ENCODE results near the gene DNAJC5G.

The DNAJC5G gene

DNA sequence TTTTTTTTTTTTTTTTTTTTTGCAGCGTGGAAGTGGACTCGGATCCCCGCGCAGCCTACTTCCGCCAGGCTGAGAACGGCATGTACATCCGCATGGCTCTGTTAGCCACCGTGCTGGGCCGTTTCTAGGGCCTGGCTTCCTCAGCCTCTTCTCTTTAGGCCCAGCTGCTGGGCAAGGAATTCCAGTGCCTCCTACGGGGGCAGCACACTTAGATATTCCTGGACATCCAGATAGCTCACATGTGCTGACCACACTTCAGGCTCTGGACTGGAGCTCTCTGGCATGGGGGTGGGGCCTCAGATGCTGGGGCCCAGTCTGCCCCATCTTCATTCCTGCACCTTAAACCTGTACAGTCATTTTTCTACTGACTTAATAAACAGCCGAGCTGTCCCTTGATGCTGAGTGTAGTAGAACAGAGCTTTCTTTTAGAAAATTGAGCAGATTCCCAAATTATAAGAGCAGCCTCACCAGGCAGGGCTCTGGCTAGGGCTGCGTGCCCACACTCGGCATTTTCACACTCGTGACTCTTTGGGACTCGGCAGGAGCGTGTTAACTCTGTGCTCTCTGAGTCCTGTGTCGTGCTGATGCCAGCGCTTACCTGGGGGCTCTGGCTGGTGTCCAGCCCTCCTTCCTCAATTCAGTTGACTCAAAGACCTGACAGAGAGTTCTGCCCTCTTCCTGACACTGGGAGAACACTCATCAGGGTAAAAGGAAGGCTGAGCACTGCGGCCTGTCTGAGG is 31.7 kb upstream of the DNAJC5G start:
- Histone ChIP-seq H3K4me3 (ENCODE audit: low read length in 2 of 2) (no peak overlapping the region), H2BK5ac (ENCODE audit: low read length) (no peak overlapping the region), H3K36me3 (replicated peaks in 1 of 2; ENCODE audit: control insufficient read depth in 2 of 2, insufficient read depth in 2 of 2, low read length in 2 of 2) (peaks cover 55 to 69% of the 10 kb centered on the region in 2 donors), H4K91ac (ENCODE audit: low read depth, low read length, poor library complexity) (no peak overlapping the region), H2AK5ac (ENCODE audit: low read depth, low read length) (no peak overlapping the region), H3K79me1 (ENCODE audit: low read depth, low read length) (no peaks in the 10 kb centered on the region), H2AFZ (ENCODE audit: low read length) (no peak overlapping the region), H2BK120ac (ENCODE audit: low read depth, low read length) (no peak overlapping the region), H3K9me3 (replicated peaks in 1 of 2; ENCODE audit: control insufficient read depth in 2 of 2, insufficient read depth in 1 of 2, low read depth in 1 of 2, low read length in 2 of 2) (peaks cover 0 to 2% of the 10 kb centered on the region in 2 donors), H4K8ac (ENCODE audit: low read depth, low read length) (no peak overlapping the region), H3K9ac (ENCODE audit: low read depth, low read length, poor library complexity) (no peak overlapping the region), H3K27ac (replicated peaks; ENCODE audit: low read length) (no peak overlapping the region), H3K18ac (ENCODE audit: low read length) (no peak overlapping the region), H3K4me2 (ENCODE audit: insufficient read depth, low read length, poor library complexity, severe bottlenecking) (no peak overlapping the region), H2BK15ac (ENCODE audit: low read length) (no peak overlapping the region), H3K4me1 (ENCODE audit: control insufficient read depth in 2 of 2, insufficient read depth in 1 of 2, low read depth in 1 of 2, low read length in 2 of 2) (no peaks in the 10 kb centered on the region), H3K14ac (ENCODE audit: low read length) (no peak overlapping the region), H3K4ac (ENCODE audit: low read length) (no peak overlapping the region), H3K23ac (ENCODE audit: low read depth, low read length, poor library complexity) (no peak overlapping the region), H2BK12ac (ENCODE audit: low read length) (no peak overlapping the region), H3K27me3 (ENCODE audit: control insufficient read depth in 3 of 3, insufficient read depth in 3 of 3, low read depth in 1 of 3, low read length in 3 of 3) (no peaks in the 10 kb centered on the region)
- WGBS, 2 donors (ENCODE audit: extremely low coverage in 2 of 2, insufficient read length in 2 of 2, insufficient replicate concordance in 1 of 2), result no CpG with 5 or more reads among the region's 19 CpGs
- no peak for DNase-seq (ENCODE audit: low spot score)

- Histone ChIP-seq H3K23ac (ENCODE audit: low read depth, low read length, poor library complexity) (no peak overlapping the region), H3K18ac (ENCODE audit: low read length) (no peak overlapping the region), H2BK15ac (ENCODE audit: low read length) (no peak overlapping the region), H2BK5ac (ENCODE audit: low read length) (no peak overlapping the region), H3K4me1 (ENCODE audit: control insufficient read depth in 2 of 2, insufficient read depth in 1 of 2, low read depth in 1 of 2, low read length in 2 of 2) (no peaks in the 10 kb centered on the region), H3K27me3 (ENCODE audit: control insufficient read depth in 3 of 3, insufficient read depth in 3 of 3, low read depth in 1 of 3, low read length in 3 of 3) (no peaks in the 10 kb centered on the region), H2BK120ac (ENCODE audit: low read depth, low read length) (no peak overlapping the region), H3K14ac (ENCODE audit: low read length) (no peak overlapping the region), H4K91ac (ENCODE audit: low read depth, low read length, poor library complexity) (no peak overlapping the region), H2BK12ac (ENCODE audit: low read length) (no peak overlapping the region), H3K9me3 (replicated peaks in 1 of 2; ENCODE audit: control insufficient read depth in 2 of 2, insufficient read depth in 1 of 2, low read depth in 1 of 2, low read length in 2 of 2) (no peaks in the 10 kb centered on the region), H3K27ac (replicated peaks; ENCODE audit: low read length) (no peak overlapping the region), H2AK5ac (ENCODE audit: low read depth, low read length) (no peak overlapping the region), H3K4ac (ENCODE audit: low read length) (no peak overlapping the region), H3K4me3 (ENCODE audit: low read length in 2 of 2) (no peak overlapping the region), H3K36me3 (replicated peaks in 1 of 2; ENCODE audit: control insufficient read depth in 2 of 2, insufficient read depth in 2 of 2, low read length in 2 of 2) (peaks cover 43 to 53% of the 10 kb centered on the region in 2 donors), H2AFZ (ENCODE audit: low read length) (no peak overlapping the region), H3K79me1 (ENCODE audit: low read depth, low read length) (no peaks in the 10 kb centered on the region), H3K4me2 (ENCODE audit: insufficient read depth, low read length, poor library complexity, severe bottlenecking) (no peak overlapping the region), H3K9ac (ENCODE audit: low read depth, low read length, poor library complexity) (no peak overlapping the region), H4K8ac (ENCODE audit: low read depth, low read length) (no peak overlapping the region)
- WGBS, 2 donors (ENCODE audit: extremely low coverage in 2 of 2, insufficient read length in 2 of 2, insufficient replicate concordance in 1 of 2), result no CpG with 5 or more reads among the region's 10 CpGs
- DNase-seq (ENCODE audit: low spot score), result no peak
These were observed 30.1 kb upstream of the DNAJC5G start for GRCh38 chr2:27245116-27245515.

GRCh38 chr2:27245626-27246025 is 29.6 kb upstream of the DNAJC5G start:
- Histone ChIP-seq H3K4me1 (ENCODE audit: control insufficient read depth in 2 of 2, insufficient read depth in 1 of 2, low read depth in 1 of 2, low read length in 2 of 2) (peaks cover 4% of the 10 kb centered on the region in 2 donors), H3K4me2 (ENCODE audit: insufficient read depth, low read length, poor library complexity, severe bottlenecking) (no peak overlapping the region), H3K9ac (ENCODE audit: low read depth, low read length, poor library complexity) (no peak overlapping the region), H3K9me3 (replicated peaks in 1 of 2; ENCODE audit: control insufficient read depth in 2 of 2, insufficient read depth in 1 of 2, low read depth in 1 of 2, low read length in 2 of 2) (no peaks in the 10 kb centered on the region), H3K36me3 (replicated peaks in 1 of 2; ENCODE audit: control insufficient read depth in 2 of 2, insufficient read depth in 2 of 2, low read length in 2 of 2) (peaks cover 38 to 48% of the 10 kb centered on the region in 2 donors), H3K14ac (ENCODE audit: low read length) (no peak overlapping the region), H3K27me3 (ENCODE audit: control insufficient read depth in 3 of 3, insufficient read depth in 3 of 3, low read depth in 1 of 3, low read length in 3 of 3) (peaks cover 0 to 4% (median 0%) of the 10 kb centered on the region in 3 experiments), H3K79me1 (ENCODE audit: low read depth, low read length) (no peaks in the 10 kb centered on the region), H2AK5ac (ENCODE audit: low read depth, low read length) (no peak overlapping the region), H2BK12ac (ENCODE audit: low read length) (no peak overlapping the region), H3K4ac (ENCODE audit: low read length) (no peak overlapping the region), H2BK15ac (ENCODE audit: low read length) (no peak overlapping the region), H2BK120ac (ENCODE audit: low read depth, low read length) (no peak overlapping the region), H4K8ac (ENCODE audit: low read depth, low read length) (no peak overlapping the region), H3K4me3 (ENCODE audit: low read length in 2 of 2) (no peak overlapping the region), H2BK5ac (ENCODE audit: low read length) (no peak overlapping the region), H3K18ac (ENCODE audit: low read length) (no peak overlapping the region), H3K23ac (ENCODE audit: low read depth, low read length, poor library complexity) (no peak overlapping the region), H4K91ac (ENCODE audit: low read depth, low read length, poor library complexity) (no peak overlapping the region), H3K27ac (replicated peaks; ENCODE audit: low read length) (no peak overlapping the region), H2AFZ (ENCODE audit: low read length) (no peak overlapping the region)
- WGBS, 2 donors (ENCODE audit: extremely low coverage in 2 of 2, insufficient read length in 2 of 2, insufficient replicate concordance in 1 of 2), result no CpG with 5 or more reads among the region's 4 CpGs
- no peak for DNase-seq (ENCODE audit: low spot score)

DNA sequence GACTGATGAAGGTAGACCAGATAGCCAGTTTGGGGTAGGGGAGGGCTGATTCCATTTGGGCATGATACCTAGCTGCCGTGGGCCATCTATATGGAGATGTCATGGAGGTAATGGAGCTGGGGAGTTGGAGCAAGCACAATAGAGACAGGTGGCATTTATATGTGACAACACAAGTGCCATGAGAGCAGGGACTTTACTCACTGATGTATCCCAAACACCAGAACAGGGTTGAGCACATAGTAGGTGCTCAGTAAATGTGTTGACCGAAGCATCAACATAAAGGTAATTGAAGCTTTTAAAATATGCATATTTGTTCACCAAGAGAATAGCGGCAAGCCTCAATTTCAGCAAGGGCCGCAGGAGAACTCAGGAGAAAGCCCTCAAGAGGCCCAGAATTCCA is 27.3 kb upstream of the DNAJC5G start:
- Histone ChIP-seq H2BK120ac (ENCODE audit: low read depth, low read length) (no peak overlapping the region), H3K79me1 (ENCODE audit: low read depth, low read length) (no peaks in the 10 kb centered on the region), H3K27ac (replicated peaks; ENCODE audit: low read length) (no peak overlapping the region), H3K9ac (ENCODE audit: low read depth, low read length, poor library complexity) (no peak overlapping the region), H2BK12ac (ENCODE audit: low read length) (no peak overlapping the region), H3K23ac (ENCODE audit: low read depth, low read length, poor library complexity) (no peak overlapping the region), H3K18ac (ENCODE audit: low read length) (no peak overlapping the region), H3K4me1 (ENCODE audit: control insufficient read depth in 2 of 2, insufficient read depth in 1 of 2, low read depth in 1 of 2, low read length in 2 of 2) (peaks cover 5 to 6% of the 10 kb centered on the region in 2 donors), H3K36me3 (replicated peaks in 1 of 2; ENCODE audit: control insufficient read depth in 2 of 2, insufficient read depth in 2 of 2, low read length in 2 of 2) (peaks cover 17 to 25% of the 10 kb centered on the region in 2 donors), H4K91ac (ENCODE audit: low read depth, low read length, poor library complexity) (no peak overlapping the region), H3K27me3 (ENCODE audit: control insufficient read depth in 3 of 3, insufficient read depth in 3 of 3, low read depth in 1 of 3, low read length in 3 of 3) (peaks cover 0 to 21% (median 5%) of the 10 kb centered on the region in 3 experiments), H4K8ac (ENCODE audit: low read depth, low read length) (no peak overlapping the region), H2BK15ac (ENCODE audit: low read length) (no peak overlapping the region), H3K4me2 (ENCODE audit: insufficient read depth, low read length, poor library complexity, severe bottlenecking) (no peak overlapping the region), H3K14ac (ENCODE audit: low read length) (no peak overlapping the region), H2BK5ac (ENCODE audit: low read length) (no peak overlapping the region), H3K4ac (ENCODE audit: low read length) (no peak overlapping the region), H2AK5ac (ENCODE audit: low read depth, low read length) (no peak overlapping the region), H3K9me3 (replicated peaks in 1 of 2; ENCODE audit: control insufficient read depth in 2 of 2, insufficient read depth in 1 of 2, low read depth in 1 of 2, low read length in 2 of 2) (no peaks in the 10 kb centered on the region), H2AFZ (ENCODE audit: low read length) (no peak overlapping the region), H3K4me3 (ENCODE audit: low read length in 2 of 2) (no peak overlapping the region)
- DNase-seq (ENCODE audit: low spot score), result no peak
- no CpG with 5 or more reads among the region's 4 CpGs for WGBS, 2 donors (ENCODE audit: extremely low coverage in 2 of 2, insufficient read length in 2 of 2, insufficient replicate concordance in 1 of 2)
